GM23338 (cell line): Measurements from ENCODE around the gene TSPY9. TPM values are rescaled to one million over a fixed set of nuclear protein-coding genes. Genes with fewer than 3 reads are reported as not detected.
"Not testable (repeated sequence)": the region's sequence is repeated elsewhere in the genome, so short reads cannot be mapped to it uniquely, and the experiment has no call there.

Experiments used
- ATAC-seq: fragments of 200-7000 bp; cut with Tn5 transposase; 3 replicates; pipeline ENCODE4 v1.9.1; 2020
- DNase-seq: peaks from one replicate; pipeline ENCODE4 v3.0.0-alpha.2; 2015; ENCODE audit warnings: low spot score
- H2AFZ ChIP-seq: fragments of 200-600 bp; sonication (generic); 2 replicates; pipeline ENCODE4 v1.8.0; 2016; ENCODE audit warnings: antibody characterized with exemption, mild to moderate bottlenecking, moderate library complexity
- H3F3A ChIP-seq: fragments of 200-600 bp; sonication (generic); replicated peaks from 2 replicates; pipeline ENCODE4 v1.8.0; 2017; ENCODE audit warnings: antibody characterized with exemption, mixed run types, low read depth
- H3K27ac ChIP-seq: fragments of 200-600 bp; sonication (generic); 2 replicates; pipeline ENCODE4 v1.6.1; 2016; ENCODE audit warnings: low read depth
- H3K27me3 ChIP-seq: fragments of 200-600 bp; sonication (generic); 2 replicates; pipeline ENCODE4 v1.8.0; 2016; ENCODE audit warnings: mild to moderate bottlenecking, mixed run types, moderate library complexity; ENCODE audit not compliant: insufficient read depth
- H3K36me3 ChIP-seq: fragments of 200-600 bp; sonication (generic); 2 replicates; pipeline ENCODE4 v1.8.0; 2016; ENCODE audit warnings: mild to moderate bottlenecking; ENCODE audit not compliant: insufficient read depth
- H3K4me1 ChIP-seq: fragments of 200-600 bp; sonication (generic); 2 replicates; pipeline ENCODE4 v1.8.0; 2016; ENCODE audit warnings: mild to moderate bottlenecking, moderate library complexity; ENCODE audit not compliant: insufficient read depth
- H3K4me2 ChIP-seq: fragments of 200-600 bp; sonication (generic); 2 replicates; pipeline ENCODE4 v1.7.1; 2017; ENCODE audit warnings: mixed run types
- H3K4me3 ChIP-seq: fragments of 200-600 bp; sonication (generic); 2 replicates; pipeline ENCODE4 v1.6.1; 2016; ENCODE audit warnings: mixed run types
- H3K79me2 ChIP-seq: fragments of 200-600 bp; sonication (generic); replicated peaks from 2 replicates; pipeline ENCODE4 v1.8.0; 2017; ENCODE audit warnings: mild to moderate bottlenecking; ENCODE audit not compliant: insufficient read depth
- H3K9me2 ChIP-seq: fragments of 200-600 bp; sonication (generic); 2 replicates; pipeline ENCODE4 v1.8.0; 2017; ENCODE audit not compliant: insufficient read depth
- H4K20me1 ChIP-seq: fragments of 200-600 bp; sonication (generic); replicated peaks from 2 replicates; pipeline ENCODE4 v1.8.0; 2017; ENCODE audit warnings: mild to moderate bottlenecking; ENCODE audit not compliant: insufficient read depth
- H3K27ac Mint-ChIP-seq: 2 replicates; pipeline ENCODE4 v1.8.0; 2020; ENCODE audit warnings: inconsistent platforms, mild to moderate bottlenecking, moderate library complexity, mixed read lengths
- H3K27me3 Mint-ChIP-seq: 3 replicates; pipeline ENCODE4 v1.8.0; 2022; ENCODE audit warnings: low read depth, mild to moderate bottlenecking, moderate library complexity, mixed read lengths, inconsistent platforms; ENCODE audit not compliant: insufficient read depth, poor library complexity
- H3K36me3 Mint-ChIP-seq: 3 replicates; pipeline ENCODE4 v1.8.0; 2021; ENCODE audit warnings: low read depth, mild to moderate bottlenecking, inconsistent platforms, moderate library complexity, mixed read lengths
- H3K4me1 Mint-ChIP-seq: 3 replicates; pipeline ENCODE4 v1.8.0; 2020; ENCODE audit warnings: mild to moderate bottlenecking, inconsistent platforms, mixed read lengths
- H3K4me3 Mint-ChIP-seq: 3 replicates; pipeline ENCODE4 v1.8.0; 2021; ENCODE audit warnings: moderate library complexity, mild to moderate bottlenecking, inconsistent platforms, mixed read lengths
- H3K9me3 Mint-ChIP-seq: 3 replicates; pipeline ENCODE4 v1.8.0; 2020; ENCODE audit warnings: moderate library complexity, mild to moderate bottlenecking, inconsistent platforms, mixed read lengths
- long read RNA-seq: library from polyadenylated mRNA; unstranded; transcript quantifications from one replicate; pipeline ENCODE4 v2.0.0, GENCODE V29; 2020; ENCODE audit not compliant: unreplicated experiment
- polyA plus RNA-seq: library from polyadenylated mRNA; unstranded; fragments of >200 nt; fragmentation: Nextera tagmentation; extraction: Ambion mirVana; gene quantifications from 2 replicates; pipeline ENCODE4 v1.2.1, GENCODE V29; 2016
- total RNA-seq: library from RNA; depleted of rRNA; stranded (reverse); fragments of >200 nt; shearing (Covaris generic); gene quantifications from 2 replicates; pipeline ENCODE4 v1.2.3, GENCODE V29; 2014; rRNA removed

The TSPY9 gene, protein sequence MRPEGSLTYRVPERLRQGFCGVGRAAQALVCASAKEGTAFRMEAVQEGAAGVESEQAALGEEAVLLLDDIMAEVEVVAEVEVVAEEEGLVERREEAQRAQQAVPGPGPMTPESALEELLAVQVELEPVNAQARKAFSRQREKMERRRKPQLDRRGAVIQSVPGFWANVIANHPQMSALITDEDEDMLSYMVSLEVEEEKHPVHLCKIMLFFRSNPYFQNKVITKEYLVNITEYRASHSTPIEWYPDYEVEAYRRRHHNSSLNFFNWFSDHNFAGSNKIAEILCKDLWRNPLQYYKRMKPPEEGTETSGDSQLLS
- total RNA-seq (not detected in 2 replicates), polyA plus RNA-seq (not detected in 2 replicates)
- long read RNA-seq = 0 reads

DNA sequence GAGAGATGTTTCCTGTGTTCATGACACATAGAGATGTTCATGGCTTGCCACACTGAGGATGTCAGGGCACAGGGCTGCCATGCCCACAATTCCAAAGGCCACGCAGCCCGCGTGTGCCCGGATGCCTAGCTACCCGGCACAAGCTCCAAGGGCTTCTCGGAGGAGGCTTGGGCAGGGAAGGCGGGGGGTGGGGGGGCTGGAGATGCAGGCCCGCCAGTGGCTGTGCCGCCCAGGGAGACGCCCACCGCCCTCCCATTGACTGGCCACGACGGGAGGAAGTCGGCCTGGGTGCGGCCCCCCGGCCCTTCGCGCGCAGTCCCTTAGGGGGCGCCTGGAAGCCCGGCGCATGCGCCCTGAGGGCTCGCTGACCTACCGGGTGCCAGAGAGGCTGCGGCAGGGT, at the start of gene TSPY9:
Gene TSPY9, plus strand, starts transcription at position 301 of the 400 bp plus-strand sequence. Its CDS starts 46 bp downstream, at position 347.
- not testable (repeated sequence) for H3K9me3 Mint-ChIP-seq, H3K36me3 ChIP-seq, H3K27ac Mint-ChIP-seq, H2AFZ ChIP-seq, H3K4me3 Mint-ChIP-seq, H3K4me2 ChIP-seq, H3K9me2 ChIP-seq, H3K4me1 Mint-ChIP-seq, H3K27ac ChIP-seq, H3F3A ChIP-seq, ATAC-seq, DNase-seq, H3K27me3 ChIP-seq, H3K4me3 ChIP-seq, H3K4me1 ChIP-seq, H4K20me1 ChIP-seq, H3K27me3 Mint-ChIP-seq, H3K36me3 Mint-ChIP-seq, H3K79me2 ChIP-seq

DNA sequence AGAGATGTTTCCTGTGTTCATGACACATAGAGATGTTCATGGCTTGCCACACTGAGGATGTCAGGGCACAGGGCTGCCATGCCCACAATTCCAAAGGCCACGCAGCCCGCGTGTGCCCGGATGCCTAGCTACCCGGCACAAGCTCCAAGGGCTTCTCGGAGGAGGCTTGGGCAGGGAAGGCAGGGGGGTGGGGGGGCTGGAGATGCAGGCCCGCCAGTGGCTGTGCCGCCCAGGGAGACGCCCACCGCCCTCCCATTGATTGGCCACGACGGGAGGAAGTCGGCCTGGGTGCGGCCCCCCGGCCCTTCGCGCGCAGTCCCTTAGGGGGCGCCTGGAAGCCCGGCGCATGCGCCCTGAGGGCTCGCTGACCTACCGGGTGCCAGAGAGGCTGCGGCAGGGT, 20.4 kb upstream of the TSPY9 start, which contains the start of gene TSPY1:
Gene TSPY1, plus strand, starts transcription at position 301 of the 400 bp plus-strand sequence. Its CDS starts 46 bp downstream, at position 347.
- not testable (repeated sequence) for H3K9me2 ChIP-seq, H3K36me3 Mint-ChIP-seq, H3K4me3 ChIP-seq, H3K4me1 ChIP-seq, H3K36me3 ChIP-seq, H3K4me2 ChIP-seq, H2AFZ ChIP-seq, H3K4me1 Mint-ChIP-seq, H3K27ac ChIP-seq, H3K4me3 Mint-ChIP-seq, H4K20me1 ChIP-seq, H3K27me3 ChIP-seq, H3F3A ChIP-seq, H3K9me3 Mint-ChIP-seq, ATAC-seq, DNase-seq, H3K79me2 ChIP-seq, H3K27me3 Mint-ChIP-seq, H3K27ac Mint-ChIP-seq

DNA sequence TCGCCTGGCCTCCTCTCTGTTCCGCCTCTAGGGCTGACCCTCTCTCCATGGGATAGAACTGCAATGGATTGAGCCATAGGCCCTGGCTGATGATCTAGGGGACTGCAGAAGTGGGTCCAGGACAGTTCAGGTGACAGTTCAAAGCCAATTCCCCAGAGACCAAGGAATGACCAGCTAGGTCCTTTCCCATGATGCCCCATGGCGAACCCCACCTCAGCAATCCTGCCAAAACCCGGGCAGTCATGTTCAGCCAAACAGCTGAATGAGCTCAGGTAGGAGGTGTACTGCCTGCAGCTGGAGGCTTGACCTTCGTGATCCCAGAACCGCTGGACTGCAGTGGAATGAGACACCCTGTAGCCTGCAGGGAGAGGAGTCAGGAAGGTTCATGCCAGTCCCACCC, 17.3 kb downstream of the TSPY9 start:
- not testable (repeated sequence) for H3K4me1 ChIP-seq, H3K36me3 Mint-ChIP-seq, H3K4me3 ChIP-seq, H3K9me2 ChIP-seq, H3K4me1 Mint-ChIP-seq, ATAC-seq, H3F3A ChIP-seq, H3K9me3 Mint-ChIP-seq, DNase-seq, H3K27ac ChIP-seq, H4K20me1 ChIP-seq, H3K4me3 Mint-ChIP-seq, H3K27me3 ChIP-seq, H2AFZ ChIP-seq, H3K27ac Mint-ChIP-seq, H3K27me3 Mint-ChIP-seq, H3K4me2 ChIP-seq, H3K36me3 ChIP-seq, H3K79me2 ChIP-seq

DNA sequence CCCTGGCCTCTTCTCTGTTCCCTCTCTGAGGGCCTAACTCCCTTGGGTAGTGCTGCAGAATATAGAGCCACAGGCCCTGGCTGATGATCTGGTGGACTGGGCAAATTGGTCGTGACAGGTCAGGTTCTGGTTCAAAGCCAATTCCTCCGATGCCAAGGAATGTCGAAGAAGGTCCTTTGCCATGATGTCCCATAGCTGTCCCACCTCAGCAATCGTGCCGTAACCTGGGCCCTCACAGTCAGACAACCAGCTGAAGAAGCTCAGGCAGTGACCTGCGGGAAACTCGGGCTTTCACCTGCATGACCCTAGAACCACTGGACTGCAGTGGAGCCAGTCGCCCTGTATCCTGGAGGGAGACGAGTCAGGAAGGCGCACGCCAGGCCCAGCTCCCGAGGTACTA, 29.2 kb downstream of the TSPY9 start:
- not testable (repeated sequence) for H3K36me3 Mint-ChIP-seq, H3K4me3 ChIP-seq, H3K4me3 Mint-ChIP-seq, H3K27me3 ChIP-seq, H3K27ac Mint-ChIP-seq, H3K4me1 ChIP-seq, H3K4me2 ChIP-seq, H4K20me1 ChIP-seq, H3K36me3 ChIP-seq, DNase-seq, H3K9me2 ChIP-seq, H3K79me2 ChIP-seq, H2AFZ ChIP-seq, H3K27me3 Mint-ChIP-seq, H3K27ac ChIP-seq, H3F3A ChIP-seq, ATAC-seq, H3K9me3 Mint-ChIP-seq, H3K4me1 Mint-ChIP-seq

DNA sequence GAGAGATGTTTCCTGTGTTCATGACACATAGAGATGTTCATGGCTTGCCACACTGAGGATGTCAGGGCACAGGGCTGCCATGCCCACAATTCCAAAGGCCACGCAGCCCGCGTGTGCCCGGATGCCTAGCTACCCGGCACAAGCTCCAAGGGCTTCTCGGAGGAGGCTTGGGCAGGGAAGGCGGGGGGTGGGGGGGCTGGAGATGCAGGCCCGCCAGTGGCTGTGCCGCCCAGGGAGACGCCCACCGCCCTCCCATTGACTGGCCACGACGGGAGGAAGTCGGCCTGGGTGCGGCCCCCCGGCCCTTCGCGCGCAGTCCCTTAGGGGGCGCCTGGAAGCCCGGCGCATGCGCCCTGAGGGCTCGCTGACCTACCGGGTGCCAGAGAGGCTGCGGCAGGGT, 40.5 kb downstream of the TSPY9 start, which contains the start of gene TSPY10:
Gene TSPY10, plus strand, starts transcription at position 301 of the 400 bp plus-strand sequence. Its CDS starts 46 bp downstream, at position 347.
- H3K4me3 Mint-ChIP-seq, H3K36me3 ChIP-seq, H2AFZ ChIP-seq, H3K27me3 ChIP-seq, ATAC-seq, H3K27ac Mint-ChIP-seq, H3K4me1 Mint-ChIP-seq, H3K36me3 Mint-ChIP-seq, H3K4me1 ChIP-seq, H3K79me2 ChIP-seq, H4K20me1 ChIP-seq, H3K9me2 ChIP-seq, H3K4me2 ChIP-seq, H3F3A ChIP-seq, H3K27me3 Mint-ChIP-seq, H3K9me3 Mint-ChIP-seq, H3K4me3 ChIP-seq, DNase-seq, H3K27ac ChIP-seq: not testable (repeated sequence)
